Activated CD8-positive, alpha-beta memory T cell treated with anti-CD3 and anti-CD28 coated beads for 36 hours (primary cell): Measurements from ENCODE around the gene ACTG1. TPM values are rescaled to one million over a fixed set of nuclear protein-coding genes. Genes with fewer than 3 reads are reported as not detected.

ENCODE experiments used
- CTCF ChIA-PET: fragments of 350-600 bp; sonication (Branson Sonifier 250); formaldehyde crosslinking; loops from one replicate; lab custom pipeline; 2021; ENCODE audit warnings: antibody characterized with exemption; lab: Charles Lee
- POLR2A ChIA-PET: fragments of 350-600 bp; sonication (Branson Sonifier 250); formaldehyde crosslinking; loops from one replicate; lab custom pipeline; 2021; ENCODE audit warnings: antibody characterized with exemption; lab: Charles Lee
- total RNA-seq, 2 experiments: library from RNA; stranded (reverse); gene quantifications; one replicate each; pipeline ENCODE4 v1.2.3, GENCODE V29; 2021

Gene ACTG1
- total RNA-seq, 2 experiments from 2014 or later, result 4,757 to 4,840 TPM

DNA sequence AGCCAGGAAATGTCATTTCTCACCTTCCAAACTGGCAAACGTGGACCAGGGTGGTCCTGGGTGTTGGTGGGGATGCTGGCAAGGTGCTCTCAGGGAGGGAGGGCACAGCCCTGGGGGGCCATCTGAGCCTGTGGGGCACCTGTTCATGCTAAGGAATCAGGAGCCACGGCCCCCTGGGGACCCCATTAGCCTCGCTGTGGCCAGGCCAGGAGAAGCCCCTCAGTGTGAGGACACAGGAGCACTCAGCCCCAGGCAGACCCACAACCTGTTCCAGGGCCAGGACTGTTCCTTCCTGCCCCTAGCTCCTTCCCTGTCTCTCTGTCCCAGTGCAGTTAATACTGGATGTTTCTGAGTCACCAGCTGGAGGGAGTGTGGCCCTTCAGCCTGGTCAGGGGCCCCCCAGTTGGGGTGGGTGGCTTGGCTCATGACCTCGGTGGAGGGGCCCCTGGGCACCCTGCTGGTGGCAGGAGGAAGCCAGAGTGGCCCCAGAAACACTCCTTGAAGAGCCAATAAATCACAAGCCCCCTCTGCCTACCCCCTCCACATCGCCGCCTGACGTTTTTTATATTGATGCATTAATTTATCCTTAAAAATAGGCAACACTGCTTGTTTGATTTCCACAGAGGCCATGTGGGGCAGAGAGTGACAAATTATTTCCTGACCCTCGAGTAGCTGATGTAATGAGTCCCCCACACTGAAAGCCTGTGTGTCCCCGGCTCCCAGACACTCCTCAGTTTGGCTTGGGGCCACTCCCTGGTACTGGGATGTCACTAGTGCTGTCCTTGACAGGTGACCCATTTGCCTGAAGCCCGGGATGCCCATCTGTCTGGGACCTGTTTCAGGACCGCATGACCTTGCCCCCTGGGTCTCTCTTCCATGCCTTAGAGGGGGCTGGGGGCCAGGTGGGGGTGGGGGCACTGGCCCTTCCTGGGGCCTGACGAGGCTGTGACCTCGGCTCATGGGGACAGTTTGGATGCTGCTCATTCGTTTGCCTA is 22.3 kb downstream of the ACTG1 start:
- ChIA-PET POLR2A (interaction anchor here (0.6 to 0.8 kb wide), 2 partner anchors 25 to 197 kb away, joined by 3 to 7 read pairs; no protein-coding TSS in a partner anchor), CTCF (interaction anchor here (0.6 to 1.2 kb wide), 3 partner anchors 11 to 165 kb away, joined by 3 read pairs; no protein-coding TSS in a partner anchor)

DNA sequence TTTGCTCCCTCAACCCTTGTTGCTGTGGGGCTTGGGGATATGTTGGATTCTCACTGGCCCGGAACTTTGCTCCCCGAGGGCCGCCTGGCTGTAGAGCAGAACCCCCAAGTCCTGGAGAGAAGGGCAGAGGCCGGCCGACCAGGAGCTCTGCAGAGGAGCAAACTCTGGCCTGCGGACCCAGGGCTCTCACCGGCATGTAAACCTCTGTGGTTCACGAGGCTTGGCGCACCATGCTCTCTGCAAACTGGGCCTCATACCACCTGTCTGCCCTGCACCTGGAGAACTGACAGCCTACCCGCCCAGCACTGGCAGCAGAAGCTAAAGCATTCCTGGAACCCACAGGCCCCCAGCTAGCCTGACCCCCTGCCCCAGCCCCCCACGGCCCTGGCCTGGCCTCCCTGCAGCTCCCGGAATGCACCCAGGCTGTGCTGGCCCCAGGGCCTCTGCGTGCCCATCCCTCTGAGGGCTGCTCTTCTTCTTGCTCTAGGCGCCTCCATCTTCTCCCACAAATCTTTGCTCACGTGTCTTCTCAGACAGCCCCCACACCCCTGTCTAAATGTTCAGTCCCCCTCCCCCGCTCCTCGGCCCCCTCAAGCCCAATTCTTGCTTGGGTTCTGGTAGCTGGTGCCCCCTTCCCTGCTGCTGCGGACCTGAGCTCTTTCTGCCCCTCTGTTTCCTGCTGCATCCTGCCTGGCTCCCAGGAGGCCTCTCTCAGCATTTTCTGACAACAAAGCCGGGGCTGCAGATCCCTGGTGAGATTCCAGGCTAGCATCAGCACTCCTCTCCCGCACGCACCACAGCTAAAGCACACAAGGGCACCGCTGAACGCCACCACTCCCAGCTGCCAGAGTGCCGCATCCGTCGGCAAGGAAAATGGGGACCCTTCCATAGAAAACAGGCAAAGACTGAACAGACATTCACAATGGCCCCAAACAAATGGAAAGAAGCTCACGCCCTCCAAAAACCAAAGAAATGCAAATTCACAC is 23.3 kb downstream of the ACTG1 start:
- POLR2A ChIA-PET, result interaction anchor here (0.6 to 1.1 kb wide), 5 partner anchors 19 to 250 kb away, joined by 3 to 7 read pairs (median 3); partner anchors contain the start of gene NDUFAF8
- CTCF ChIA-PET, result interaction anchor here (0.6 to 1.0 kb wide), 2 partner anchors 11 to 164 kb away, joined by 3 read pairs; no protein-coding TSS in a partner anchor

DNA sequence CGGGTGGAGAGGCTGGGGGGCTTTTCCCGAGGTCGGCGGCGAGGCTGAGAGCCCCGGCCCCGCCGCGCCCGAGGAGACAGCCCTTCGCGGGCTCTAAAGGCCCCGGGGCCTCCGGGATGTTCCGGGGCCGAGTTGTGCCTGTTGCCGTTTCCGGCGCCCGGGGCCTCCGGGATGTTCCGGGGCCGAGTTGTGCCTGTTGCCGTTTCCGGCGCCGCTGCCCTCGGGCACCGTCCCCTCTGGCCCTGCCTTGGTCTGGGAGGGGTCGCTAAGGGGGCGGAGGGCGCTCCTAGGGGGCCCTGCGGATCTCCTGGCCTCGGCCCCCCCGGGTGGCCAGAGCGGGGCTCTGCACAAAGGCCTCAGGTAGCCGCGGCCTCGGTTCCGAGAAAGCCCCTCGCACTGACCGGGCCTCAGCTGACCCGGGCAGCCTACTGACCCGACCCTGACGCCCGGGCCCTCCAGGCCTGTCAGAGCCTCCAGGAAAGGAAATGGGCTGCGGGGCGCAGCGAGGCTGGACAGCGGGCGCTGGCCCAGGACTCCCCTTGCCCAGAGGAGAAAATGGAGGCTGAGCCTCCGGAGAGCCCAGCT is 24.2 kb downstream of the ACTG1 start:
- CTCF ChIA-PET, result no interaction called here
- POLR2A ChIA-PET, result interaction anchor here (0.9 to 1.1 kb wide), 2 partner anchors 20 to 249 kb away, joined by 3 read pairs; partner anchors contain the start of gene NDUFAF8

DNA sequence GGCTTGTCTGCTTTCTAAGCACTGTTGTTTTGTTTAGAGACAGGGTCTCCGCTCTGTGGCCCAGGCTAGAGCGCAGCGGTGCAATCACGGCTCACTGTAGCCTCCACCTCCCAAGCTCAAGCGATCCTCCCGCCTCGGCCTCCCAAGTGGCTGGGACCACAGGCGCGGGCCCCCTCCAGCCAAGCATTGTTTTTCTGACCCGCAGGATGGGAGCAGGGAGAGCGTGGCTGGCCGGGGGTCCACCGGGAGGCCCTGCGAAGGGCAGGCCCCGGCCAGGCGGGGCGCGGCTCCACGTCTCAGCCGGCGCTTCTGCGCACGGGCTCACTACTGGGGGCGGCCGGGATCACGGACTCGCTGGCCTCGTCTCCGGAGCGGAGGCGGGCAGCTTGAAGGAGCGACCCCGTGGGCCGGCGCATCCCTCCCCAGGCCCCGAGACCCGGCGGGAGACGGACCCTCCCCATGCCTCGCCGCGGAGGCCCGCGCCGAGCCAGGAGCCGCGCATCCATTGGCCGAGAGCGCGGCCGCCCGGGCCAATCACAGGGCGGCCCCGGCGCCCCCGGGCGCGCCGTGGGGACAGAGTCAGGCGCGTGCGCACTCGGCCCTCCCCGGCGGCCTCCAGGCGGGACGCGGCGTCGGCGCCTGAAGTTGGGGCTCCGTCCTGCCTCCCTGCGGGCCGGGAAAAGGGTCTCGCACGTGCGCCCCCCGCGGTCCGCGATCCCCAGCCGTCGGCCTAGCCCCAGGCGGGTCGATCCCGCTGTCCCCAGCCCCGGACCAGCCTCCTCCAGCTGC is 24.9 kb downstream of the ACTG1 start:
- CTCF ChIA-PET, result no interaction called here
- POLR2A ChIA-PET, result interaction anchor here (1.1 kb wide), 1 partner anchor 248 kb away, joined by 3 read pairs; the partner anchor contains the start of gene NDUFAF8

DNA sequence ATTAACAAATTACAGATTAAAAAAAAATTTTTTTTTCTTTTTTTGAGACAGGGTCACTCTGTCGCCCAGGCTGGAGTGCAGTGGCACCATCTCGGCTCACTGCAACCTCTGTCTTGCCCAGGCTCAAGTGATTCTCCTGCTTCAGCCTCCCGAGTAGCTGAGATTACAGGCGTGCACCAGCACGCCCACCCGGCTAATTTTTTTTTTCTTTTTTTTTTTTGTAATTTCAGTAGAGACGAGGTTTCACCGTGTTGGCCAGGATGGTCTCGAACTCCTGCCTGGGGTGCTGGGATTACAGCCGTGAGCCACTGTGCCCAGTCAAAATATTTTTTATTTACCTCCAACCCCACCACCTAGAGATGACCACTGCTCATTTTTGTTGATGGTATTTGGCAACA is 25.5 kb downstream of the ACTG1 start:
- ChIA-PET POLR2A (no interaction called here), CTCF (interaction anchor here (1.0 kb wide), 1 partner anchor 195 kb away, joined by 3 read pairs; no protein-coding TSS in a partner anchor)

DNA sequence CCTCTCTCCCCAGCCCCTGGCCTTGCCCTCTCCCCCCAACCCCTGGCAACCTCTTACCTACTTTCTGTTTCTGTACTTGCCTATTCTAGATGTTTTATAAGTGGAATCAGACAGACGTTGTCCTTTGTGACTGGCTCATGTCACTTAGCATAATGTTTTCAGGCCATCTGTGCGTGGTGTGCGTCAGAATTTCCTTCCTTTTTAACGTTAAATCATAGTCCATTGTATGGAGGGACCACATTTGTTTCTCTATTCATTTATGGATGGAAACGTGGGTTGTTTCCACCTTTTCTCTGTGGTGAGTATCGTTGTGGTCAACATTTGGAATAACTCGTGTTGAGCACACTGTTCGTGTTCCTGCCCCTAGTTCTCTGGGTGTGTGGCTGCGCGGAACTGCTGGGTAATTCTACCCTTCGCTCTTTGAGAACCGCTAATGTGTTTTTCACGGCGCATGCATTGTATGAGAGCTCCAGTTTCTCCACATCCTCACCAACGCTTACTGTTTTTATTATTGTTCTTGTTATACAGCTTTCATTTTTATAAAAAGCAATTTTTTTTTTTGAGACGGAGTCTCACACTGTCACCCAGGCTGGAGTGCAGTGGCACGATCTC is 26.3 kb downstream of the ACTG1 start:
- CTCF ChIA-PET, result interaction anchor here (1.0 kb wide), 1 partner anchor 194 kb away, joined by 3 read pairs; no protein-coding TSS in a partner anchor
- POLR2A ChIA-PET, result no interaction called here

DNA sequence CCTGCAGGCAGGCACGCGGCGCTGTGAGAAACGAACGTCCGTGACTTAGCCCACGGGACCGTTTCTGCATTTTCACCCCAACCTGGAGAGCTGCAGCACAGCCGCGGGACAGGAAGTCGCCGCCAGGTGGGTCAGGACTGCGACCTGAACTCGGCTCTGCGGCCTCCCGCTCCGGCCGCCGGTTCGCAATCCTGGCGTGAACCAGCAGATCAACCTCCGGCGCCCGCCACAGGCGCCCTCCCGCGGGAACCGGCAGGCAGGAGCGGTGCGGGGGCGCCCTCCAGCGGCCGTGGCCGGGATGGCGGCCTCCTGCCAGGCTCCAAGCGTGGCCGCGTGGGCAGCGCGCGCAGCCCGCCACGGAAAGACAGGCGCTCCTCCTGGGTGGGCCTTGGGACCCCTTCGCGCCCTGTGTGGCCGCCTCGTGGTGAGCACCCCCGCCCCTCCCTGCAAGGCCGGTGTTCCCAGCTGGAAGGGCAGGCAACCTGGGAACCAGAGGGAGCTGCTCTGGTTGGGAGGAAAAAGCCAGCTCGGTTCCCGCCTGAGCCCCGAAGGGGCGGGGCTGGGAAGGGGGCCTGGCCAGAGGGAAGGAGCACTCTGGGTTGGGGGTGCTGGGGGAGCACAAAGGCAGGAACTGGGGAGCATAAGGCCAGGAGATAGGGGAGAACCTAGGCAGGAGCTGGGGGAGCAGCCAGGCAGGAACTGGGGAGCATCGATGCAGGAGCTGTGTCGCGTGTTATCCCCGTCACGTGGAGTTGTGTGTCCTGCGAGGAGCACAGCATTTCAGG is 28.2 kb downstream of the ACTG1 start:
- ChIA-PET POLR2A (interaction anchor here (0.5 to 1.3 kb wide), 4 partner anchors 25 to 189 kb away, joined by 3 to 4 read pairs (median 3); partner anchors contain the start of genes BAHCC1 and SLC38A10), CTCF (interaction anchor here (0.7 to 3.9 kb wide), 24 partner anchors 10 to 386 kb away, joined by 3 to 19 read pairs (median 4); partner anchors contain the start of genes BAHCC1, NDUFAF8, SLC38A10 and TEPSIN)

DNA sequence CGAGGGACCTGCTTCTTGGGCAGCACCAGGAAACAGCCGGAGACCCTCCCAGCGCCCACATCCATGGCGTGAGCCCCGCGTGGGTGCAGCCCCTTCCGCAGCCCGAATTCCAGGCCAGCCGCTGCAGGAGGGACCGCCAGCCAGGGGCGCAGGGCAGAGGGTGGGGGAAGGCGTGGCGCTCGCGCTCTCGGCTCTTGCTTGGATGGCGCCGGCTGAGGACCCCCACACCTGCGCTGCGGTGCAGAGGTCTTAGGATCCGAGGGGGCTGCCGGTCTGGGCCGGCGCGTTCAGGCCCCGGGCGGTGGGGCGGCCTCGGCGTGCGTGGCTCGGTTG is 28.8 kb downstream of the ACTG1 start:
- ChIA-PET CTCF (interaction anchor here (0.7 to 3.9 kb wide), 10 partner anchors 15 to 251 kb away, joined by 3 to 19 read pairs (median 6); partner anchors contain the start of genes NDUFAF8 and TEPSIN), POLR2A (no interaction called here)

DNA sequence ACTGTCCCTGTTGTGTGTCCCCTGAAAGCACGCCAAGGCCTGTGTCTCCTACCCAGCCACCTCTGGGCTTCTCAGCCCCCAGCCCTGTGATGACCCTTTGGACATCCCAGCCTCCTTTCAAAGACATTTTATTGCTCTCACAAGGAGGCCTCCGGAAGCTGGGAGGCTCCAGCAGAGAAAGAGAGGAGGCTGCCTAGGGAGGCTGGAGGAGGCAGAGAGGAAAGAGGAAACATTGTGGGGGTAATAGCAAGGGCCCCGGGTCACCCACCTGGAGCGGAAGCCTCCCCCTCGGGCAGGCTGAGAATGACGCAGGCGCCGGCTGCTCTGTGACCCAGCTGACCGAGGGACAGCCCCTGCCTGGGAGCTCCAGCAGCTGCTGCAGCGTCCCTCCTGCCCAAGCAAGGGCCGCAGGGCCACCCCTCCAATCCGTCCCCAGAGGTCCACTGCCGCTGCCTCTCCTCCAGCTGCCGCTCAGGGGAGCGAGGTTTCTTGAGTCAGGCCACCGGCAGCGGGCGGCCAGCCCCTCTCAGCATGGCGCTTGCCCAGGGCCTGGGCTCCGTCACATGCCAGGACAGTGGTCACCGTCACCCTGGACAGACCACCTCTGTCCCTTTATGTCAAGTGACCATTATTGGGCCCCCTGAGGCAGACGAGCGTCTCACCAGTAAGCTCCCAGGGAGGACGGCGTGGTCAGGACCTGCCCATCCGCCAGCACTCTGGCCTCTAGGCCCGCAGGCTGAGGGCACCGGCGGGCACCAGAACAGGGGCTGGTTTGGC is 29.3 kb downstream of the ACTG1 start:
- CTCF ChIA-PET, result interaction anchor here (0.7 to 3.9 kb wide), 7 partner anchors 37 to 244 kb away, joined by 3 to 19 read pairs (median 5); partner anchors contain the start of genes NDUFAF8 and TEPSIN

DNA sequence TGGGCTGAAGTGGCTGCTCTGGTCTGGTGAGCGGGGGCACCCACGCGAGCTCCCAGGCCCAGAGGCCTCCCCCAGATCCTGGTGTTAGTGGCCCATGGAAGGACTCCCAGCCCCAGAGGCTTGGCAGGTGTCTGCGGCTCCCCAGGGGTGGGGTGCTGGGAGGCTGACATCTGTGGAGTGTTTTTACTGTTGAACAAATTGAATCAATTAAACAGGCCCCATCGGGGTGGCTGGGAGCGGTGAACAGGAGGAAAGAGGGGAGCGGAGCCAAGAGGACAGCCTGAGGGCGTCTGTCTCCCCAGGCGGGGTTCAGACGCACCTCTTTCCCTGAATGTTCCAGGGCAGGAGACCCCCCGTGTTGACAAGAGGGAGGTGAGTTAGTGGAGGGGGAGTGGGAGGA is 29.9 kb downstream of the ACTG1 start:
- CTCF ChIA-PET, result interaction anchor here (1.0 to 3.9 kb wide), 4 partner anchors 81 to 230 kb away, joined by 3 to 19 read pairs (median 7); no protein-coding TSS in a partner anchor
- POLR2A ChIA-PET, result no interaction called here

More for the DNA sequence above, 29.3 kb downstream of the ACTG1 start:
- POLR2A ChIA-PET, result no interaction called here

DNA sequence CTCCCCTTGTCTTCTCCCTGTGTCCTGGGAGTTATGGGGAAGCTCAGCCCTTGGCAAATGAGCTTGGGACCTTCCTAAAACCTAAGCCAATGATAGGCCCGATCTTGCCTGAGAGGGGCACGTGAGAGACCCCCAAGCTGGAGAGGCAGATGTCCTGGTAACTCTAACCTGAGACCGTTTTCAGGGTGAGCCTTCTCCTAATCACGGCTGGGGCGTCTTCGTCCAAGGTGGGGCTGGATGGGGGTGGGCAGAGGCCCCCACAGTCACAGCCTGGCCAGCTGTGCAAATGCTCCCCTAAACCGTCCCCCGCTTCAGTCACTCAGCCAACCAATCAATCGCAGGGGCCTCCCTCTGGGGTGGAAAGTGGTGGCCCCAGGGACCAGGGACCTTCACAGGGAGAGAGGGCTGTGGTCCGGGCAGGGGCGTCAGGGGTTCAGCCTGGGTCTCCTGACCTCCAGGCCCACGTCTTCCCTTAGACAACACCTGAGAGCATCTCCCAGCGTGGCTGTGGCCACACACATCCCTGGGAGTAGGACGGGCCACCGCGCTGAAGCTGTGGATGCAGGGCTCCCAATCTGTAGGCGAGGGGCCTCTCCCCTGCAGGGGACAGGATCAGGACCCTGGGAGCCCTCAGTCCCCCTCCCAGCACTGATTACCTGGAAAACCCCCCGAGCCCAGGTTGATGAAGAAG is 30.6 kb downstream of the ACTG1 start:
- POLR2A ChIA-PET, result no interaction called here
- CTCF ChIA-PET, result interaction anchor here (0.6 to 3.9 kb wide), 3 partner anchors 80 to 496 kb away, joined by 3 to 19 read pairs (median 3); no protein-coding TSS in a partner anchor

DNA sequence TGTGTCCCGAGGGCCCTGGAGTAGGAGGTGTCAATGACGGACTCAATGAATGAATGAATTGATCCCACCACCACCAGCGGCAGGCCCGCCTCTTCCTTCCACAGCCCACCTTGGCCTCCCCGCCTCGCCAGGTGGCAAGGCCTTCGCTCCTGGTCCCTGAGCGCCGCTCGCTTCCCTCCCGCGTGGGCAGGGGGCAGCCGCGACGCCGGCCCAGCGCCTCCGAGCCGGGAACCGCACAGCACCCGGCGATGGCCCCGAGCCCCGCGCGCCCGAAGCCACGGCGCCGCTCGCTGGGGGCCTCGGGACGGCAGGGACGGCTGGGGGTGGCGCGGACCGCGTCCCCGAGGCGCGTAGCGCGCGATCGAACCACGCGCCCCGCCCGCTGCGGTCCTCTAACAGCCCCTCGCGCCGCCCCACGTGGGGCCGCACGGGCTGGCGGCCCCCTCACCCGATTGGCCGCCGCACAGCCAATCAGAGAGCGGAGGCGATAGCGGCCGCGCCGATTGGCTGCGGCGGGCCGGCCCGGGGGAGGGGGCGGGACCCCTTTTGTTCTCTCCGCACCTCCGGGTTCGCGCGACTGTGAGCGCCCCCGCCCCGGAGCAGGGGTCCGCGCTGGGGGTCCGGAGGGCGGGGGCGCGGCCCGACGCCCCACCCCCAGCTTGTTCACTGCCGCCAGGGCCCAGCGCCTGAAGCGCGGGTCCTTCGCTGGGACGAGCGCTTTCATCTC is 31.4 kb downstream of the ACTG1 start:
- POLR2A ChIA-PET, result no interaction called here
- CTCF ChIA-PET, result interaction anchor here (0.6 to 1.4 kb wide), 2 partner anchors 79 to 495 kb away, joined by 3 read pairs; no protein-coding TSS in a partner anchor

DNA sequence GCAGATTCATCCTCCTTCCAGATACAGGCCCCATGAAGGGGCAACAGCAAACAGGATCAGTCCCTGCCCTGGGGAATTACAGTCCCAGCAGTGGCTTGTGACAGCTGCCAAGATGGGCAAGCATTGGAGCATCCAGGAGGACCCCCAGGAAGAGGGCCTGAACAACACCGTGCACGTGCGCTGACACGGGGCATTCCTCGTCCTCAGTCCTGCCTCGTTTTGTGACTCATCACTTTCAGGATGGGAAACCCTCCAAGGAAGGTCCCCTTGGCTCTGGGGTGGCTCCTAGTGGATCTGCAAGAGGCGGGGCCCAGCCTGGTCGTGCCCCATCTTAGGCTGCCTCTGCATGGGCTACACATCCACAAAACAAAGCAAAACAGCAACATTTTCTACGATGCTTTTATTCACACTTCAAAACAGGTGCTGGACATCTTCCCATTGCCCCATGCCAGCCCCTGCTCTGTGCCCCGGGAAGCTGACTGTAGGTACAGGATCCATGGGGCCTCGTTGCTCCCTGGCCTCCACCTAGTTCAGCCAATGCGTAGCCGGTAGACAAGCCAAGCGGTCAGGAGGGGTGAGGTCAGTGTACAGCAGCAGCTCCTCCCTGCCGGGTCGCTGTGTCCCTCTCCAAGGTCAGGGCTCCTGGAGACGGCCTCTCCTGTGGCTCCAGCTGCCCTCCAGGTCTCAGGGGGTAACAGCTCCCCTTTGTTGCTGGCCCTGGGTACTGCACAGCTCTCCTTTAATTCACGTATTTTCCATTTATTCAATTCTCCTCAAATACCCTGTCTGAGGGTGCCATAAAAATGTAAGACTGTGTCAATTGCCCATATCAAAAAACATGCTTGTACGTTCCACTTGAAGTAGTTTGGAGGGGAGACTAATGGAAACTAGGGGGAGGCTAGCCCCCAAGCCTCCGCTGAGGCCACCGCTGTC is 32.2 kb downstream of the ACTG1 start:
- ChIA-PET POLR2A (no interaction called here), CTCF (no interaction called here)
